Stimulated activated naive B cell treated with anti-CD40 and anti-IgM and Interleukin-4, amounts not matched to agents 10 μg/mL and 1 μg/mL and 100 μg/mL, for 72 hours (primary cell): Measurements from ENCODE around the gene MYORG.
"Not testable (repeated sequence)": the region's sequence is repeated elsewhere in the genome, so short reads cannot be mapped to it uniquely, and the experiment has no call there.

Experiments used
- ATAC-seq, 2 donors: fragments of 150-1000 bp; cut with Tn5 transposase; replicated peaks; 2 replicates each; pipeline ENCODE4 v1.10.0; 2021; ENCODE audit warnings: moderate library complexity in 1 of 2
- DNase-seq: peaks from one replicate; pipeline ENCODE4 v3.0.0; 2021
- H3K27ac Mint-ChIP-seq: one replicate; pipeline ENCODE4 v1.8.0; 2022; ENCODE audit warnings: mild to moderate bottlenecking, mixed read lengths
- H3K27me3 Mint-ChIP-seq, 2 donors: one replicate each; pipeline ENCODE4 v1.8.0; 2022; ENCODE audit warnings: mixed read lengths in 2 of 2
- H3K36me3 Mint-ChIP-seq, 2 donors: one replicate each; pipeline ENCODE4 v1.8.0; 2022; ENCODE audit warnings: mixed read lengths in 2 of 2, mild to moderate bottlenecking in 1 of 2
- H3K4me1 Mint-ChIP-seq, 2 donors: one replicate each; pipeline ENCODE4 v1.8.0; 2022; ENCODE audit warnings: mixed read lengths in 2 of 2, mild to moderate bottlenecking in 1 of 2
- H3K4me3 Mint-ChIP-seq, 2 donors: one replicate each; pipeline ENCODE4 v1.8.0; 2022; ENCODE audit warnings: mild to moderate bottlenecking in 2 of 2, mixed read lengths in 2 of 2, moderate library complexity in 1 of 2
- H3K9me3 Mint-ChIP-seq, 2 donors: one replicate each; pipeline ENCODE4 v1.8.0; 2022; ENCODE audit warnings: mixed read lengths in 2 of 2, mild to moderate bottlenecking in 1 of 2

The MYORG gene

DNA sequence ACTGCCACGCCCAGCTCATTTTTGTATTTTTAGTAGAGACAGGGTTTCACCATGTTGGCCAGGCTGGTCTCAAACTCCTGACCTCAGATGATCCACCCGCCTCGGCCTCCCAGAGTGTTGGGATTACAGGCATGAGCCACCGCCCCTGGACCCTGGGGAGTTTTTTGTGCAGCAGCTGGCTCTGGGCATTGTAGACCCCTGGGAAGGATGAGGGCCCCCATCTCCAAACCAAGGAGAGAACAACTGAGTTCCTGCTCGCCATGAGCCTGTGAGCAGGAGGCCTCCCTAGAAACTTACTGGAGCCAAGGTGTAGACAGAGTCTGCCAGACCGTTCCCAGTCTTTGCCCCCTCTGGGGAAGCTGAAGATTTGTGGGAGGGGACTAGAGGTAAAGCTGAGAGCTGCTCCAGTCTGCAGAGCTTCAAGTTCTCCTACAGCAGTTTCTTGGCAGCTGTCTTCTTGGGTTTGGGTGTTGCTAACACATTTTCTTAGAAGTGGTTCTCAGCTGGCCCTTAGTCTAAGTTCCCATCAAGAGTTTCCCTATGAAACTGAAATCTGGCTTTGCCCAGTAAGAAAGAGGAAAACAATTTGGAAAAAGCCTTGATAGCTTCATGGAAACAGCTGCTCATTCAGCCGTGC is 34.9 kb downstream of the MYORG start:
- DNase-seq (no peak), ATAC-seq (no peak)
- no peaks in the 10 kb centered on the region for H3K9me3 Mint-ChIP-seq
- H3K36me3 Mint-ChIP-seq: peaks cover 23 to 48% of the 10 kb centered on the region in 2 donors
- no peak overlapping the region for H3K27ac Mint-ChIP-seq
- no peaks in the 10 kb centered on the region for H3K4me1 Mint-ChIP-seq
- H3K27me3 Mint-ChIP-seq: no peaks in the 10 kb centered on the region
- H3K4me3 Mint-ChIP-seq: no peak overlapping the region

DNA sequence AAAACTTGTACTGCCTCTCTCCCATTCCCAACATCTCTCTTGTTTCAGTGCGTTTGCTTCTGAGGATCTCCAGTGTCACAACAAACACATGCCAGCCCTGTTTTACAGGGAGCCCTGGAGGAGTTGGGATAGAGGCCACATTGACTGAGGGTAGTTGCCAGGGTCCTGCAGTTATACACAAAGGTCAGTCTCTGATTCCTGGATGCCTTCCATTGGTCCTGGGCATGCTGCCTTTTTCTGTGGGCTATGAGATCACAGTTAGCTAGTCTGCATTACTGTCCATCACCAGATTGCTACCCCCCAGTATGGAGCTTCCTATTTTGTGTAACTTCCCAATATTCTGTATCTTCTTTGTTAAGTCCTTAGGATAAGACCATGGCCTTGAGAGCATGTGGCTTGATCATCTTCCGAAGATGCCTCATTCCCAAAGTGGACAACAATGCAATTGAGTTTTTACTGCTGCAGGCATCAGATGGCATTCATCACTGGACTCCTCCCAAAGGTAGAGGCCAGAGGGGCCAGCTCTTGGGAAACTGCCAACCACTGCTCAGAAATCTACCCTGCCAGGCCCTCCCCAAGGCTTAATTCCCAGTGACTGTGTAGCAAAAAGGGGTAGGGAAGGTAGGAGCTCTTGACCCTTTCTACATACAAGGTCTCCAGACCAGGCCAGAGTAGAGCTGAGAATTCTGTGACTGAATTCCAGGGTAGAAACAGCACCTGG is 37.9 kb downstream of the MYORG start:
- Mint-ChIP-seq H3K4me3 (no peak overlapping the region), H3K27me3 (no peaks in the 10 kb centered on the region), H3K4me1 (peaks cover 0 to 10% of the 10 kb centered on the region in 2 donors), H3K36me3 (peaks cover 22 to 41% of the 10 kb centered on the region in 2 donors), H3K27ac (no peak overlapping the region), H3K9me3 (no peaks in the 10 kb centered on the region)
- ATAC-seq (no peak), DNase-seq (no peak)

GRCh38 chr9:34338079-34338478 is 38.6 kb downstream of the MYORG start:
- not testable (repeated sequence) for H3K27ac Mint-ChIP-seq, ATAC-seq, DNase-seq, H3K27me3 Mint-ChIP-seq, H3K9me3 Mint-ChIP-seq, H3K4me3 Mint-ChIP-seq
- peaks cover 0 to 10% of the 10 kb centered on the region in 2 donors for H3K4me1 Mint-ChIP-seq
- H3K36me3 Mint-ChIP-seq: peaks cover 17 to 34% of the 10 kb centered on the region in 2 donors

- peaks cover 5 to 11% of the 10 kb centered on the region in 2 donors for H3K4me1 Mint-ChIP-seq
- H3K36me3 Mint-ChIP-seq: peaks cover 16 to 33% of the 10 kb centered on the region in 2 donors
- no peaks in the 10 kb centered on the region for H3K9me3 Mint-ChIP-seq
- ATAC-seq (no peak), DNase-seq (no peak)
- H3K27me3 Mint-ChIP-seq: no peaks in the 10 kb centered on the region
- H3K27ac Mint-ChIP-seq: no peak overlapping the region
- no peak overlapping the region for H3K4me3 Mint-ChIP-seq
Observed at GRCh38 chr9:34337403-34337802, 39.3 kb downstream of the MYORG start.

GRCh38 chr9:34335376-34335775 is 41.3 kb downstream of the MYORG start:
- no peak for DNase-seq
- ATAC-seq: no peak
- Mint-ChIP-seq H3K27ac (no peak overlapping the region), H3K9me3 (no peaks in the 10 kb centered on the region), H3K36me3 (peaks cover 15 to 22% of the 10 kb centered on the region in 2 donors), H3K4me3 (no peak overlapping the region), H3K4me1 (peaks cover 14 to 28% of the 10 kb centered on the region in 2 donors), H3K27me3 (no peaks in the 10 kb centered on the region)

- DNase-seq: no peak
- no peak overlapping the region for H3K27ac Mint-ChIP-seq
- no peak overlapping the region for H3K4me3 Mint-ChIP-seq
- ATAC-seq: no peak
- no peaks in the 10 kb centered on the region for H3K9me3 Mint-ChIP-seq
- peaks cover 16 to 33% of the 10 kb centered on the region in 2 donors for H3K4me1 Mint-ChIP-seq
- no peaks in the 10 kb centered on the region for H3K27me3 Mint-ChIP-seq
- peaks cover 10 to 17% of the 10 kb centered on the region in 2 donors for H3K36me3 Mint-ChIP-seq
Observed at GRCh38 chr9:34334916-34335315, 41.8 kb downstream of the MYORG start.

- DNase-seq (no peak), ATAC-seq (no peak)
- Mint-ChIP-seq H3K9me3 (no peaks in the 10 kb centered on the region), H3K27me3 (no peaks in the 10 kb centered on the region), H3K4me1 (peaks cover 16 to 36% of the 10 kb centered on the region in 2 donors), H3K27ac (no peak overlapping the region), H3K4me3 (no peak overlapping the region), H3K36me3 (peaks cover 11 to 13% of the 10 kb centered on the region in 2 donors)
Observed at GRCh38 chr9:34334337-34334824, 42.3 kb downstream of the MYORG start.

DNA sequence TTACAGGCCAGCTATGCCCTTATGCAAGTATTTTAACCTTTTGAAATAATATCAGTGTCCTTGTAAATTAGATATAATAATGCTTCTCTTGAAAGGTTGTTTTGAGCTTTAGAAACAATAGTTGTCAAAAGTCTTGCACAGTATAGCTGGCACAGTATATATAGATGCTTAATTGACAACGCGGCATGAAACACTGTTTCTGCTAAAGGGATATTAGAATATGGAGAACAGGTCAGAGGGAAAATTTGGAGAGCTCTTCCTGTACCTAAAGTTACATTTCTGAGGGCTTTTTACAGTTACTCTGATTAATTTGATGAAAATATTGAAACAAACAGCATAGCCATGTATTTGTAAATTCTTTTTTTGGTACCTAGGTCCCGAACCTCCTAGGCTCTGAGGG is 42.9 kb downstream of the MYORG start:
- Mint-ChIP-seq H3K36me3 (peaks cover 5 to 12% of the 10 kb centered on the region in 2 donors), H3K27me3 (no peaks in the 10 kb centered on the region), H3K9me3 (no peaks in the 10 kb centered on the region), H3K4me3 (no peak overlapping the region), H3K4me1 (peaks cover 16 to 36% of the 10 kb centered on the region in 2 donors), H3K27ac (no peak overlapping the region)
- ATAC-seq (no peak), DNase-seq (no peak)

GRCh38 chr9:34332076-34332964 is 44.4 kb downstream of the MYORG start:
- Mint-ChIP-seq H3K9me3 (no peaks in the 10 kb centered on the region), H3K4me1 (peaks cover 16 to 36% of the 10 kb centered on the region in 2 donors), H3K27me3 (no peaks in the 10 kb centered on the region), H3K4me3 (no peak overlapping the region), H3K36me3 (peaks cover 5 to 8% of the 10 kb centered on the region in 2 donors), H3K27ac (peak overlapping the region; percentile 15)
- no peak for ATAC-seq
- no peak for DNase-seq

GRCh38 chr9:34331196-34331595 is 45.5 kb downstream of the MYORG start:
- no peak for ATAC-seq
- H3K27ac Mint-ChIP-seq: peak overlapping the region; percentile 80
- H3K9me3 Mint-ChIP-seq: no peaks in the 10 kb centered on the region
- no peak for DNase-seq
- no peaks in the 10 kb centered on the region for H3K27me3 Mint-ChIP-seq
- peaks cover 5 to 8% of the 10 kb centered on the region in 2 donors for H3K36me3 Mint-ChIP-seq
- H3K4me3 Mint-ChIP-seq: no peak overlapping the region
- peaks cover 16 to 36% of the 10 kb centered on the region in 2 donors for H3K4me1 Mint-ChIP-seq

- Mint-ChIP-seq H3K4me1 (peaks cover 16 to 26% of the 10 kb centered on the region in 2 donors), H3K27me3 (no peaks in the 10 kb centered on the region), H3K27ac (peak within 1 kb of the TSS; percentile 99), H3K36me3 (peaks cover 0 to 2% of the 10 kb centered on the region in 2 donors), H3K9me3 (no peaks in the 10 kb centered on the region), H3K4me3 (peak within 1 kb of the TSS; percentile 94 to 95)
- peak; percentile 97 for DNase-seq
- ATAC-seq: peak; percentile 95 to 96
Observed at GRCh38 chr9:34328987-34329832, 47.5 kb downstream of the MYORG start, which contains the start of the genes KIF24 and NUDT2. TSS of gene KIF24 (minus strand) at chr9:34329268. CDS start at chr9:34311346, 17,922 bp downstream. TSS of gene NUDT2 (plus strand) at chr9:34329569. CDS start at chr9:34339040, 9,471 bp downstream.

DNA sequence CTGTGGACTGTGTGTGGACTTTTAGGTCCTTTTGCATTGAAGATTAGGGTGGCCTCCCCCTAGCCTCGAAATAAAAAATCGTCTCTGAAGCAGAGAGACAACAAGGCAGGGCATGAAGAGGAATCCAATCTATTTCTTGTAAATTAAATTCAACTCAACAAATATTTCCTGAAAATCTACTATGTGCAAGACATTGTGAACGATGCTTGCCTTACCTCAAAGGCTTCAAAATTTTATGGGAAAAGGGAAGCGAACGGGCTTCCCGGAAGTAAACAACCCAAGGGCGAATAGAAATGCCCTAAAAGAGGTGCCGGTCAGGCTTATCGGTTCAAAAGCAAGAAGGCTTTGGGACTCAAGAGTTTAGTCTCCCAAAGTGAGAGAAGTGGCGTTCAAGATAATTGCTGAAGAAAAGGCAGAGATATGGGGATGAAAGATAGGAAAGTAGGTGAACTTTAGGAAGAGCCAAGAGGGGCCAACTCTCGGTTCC is 48.2 kb downstream of the MYORG start:
- H3K36me3 Mint-ChIP-seq: peaks cover 0 to 2% of the 10 kb centered on the region in 2 donors
- peak overlapping the region; percentile 94 to 95 for H3K4me3 Mint-ChIP-seq
- peak overlapping the region; percentile 99 for H3K27ac Mint-ChIP-seq
- H3K9me3 Mint-ChIP-seq: no peaks in the 10 kb centered on the region
- H3K27me3 Mint-ChIP-seq: no peaks in the 10 kb centered on the region
- H3K4me1 Mint-ChIP-seq: peaks cover 16 to 26% of the 10 kb centered on the region in 2 donors
- DNase-seq (peak; percentile 9), ATAC-seq (no peak)

DNA sequence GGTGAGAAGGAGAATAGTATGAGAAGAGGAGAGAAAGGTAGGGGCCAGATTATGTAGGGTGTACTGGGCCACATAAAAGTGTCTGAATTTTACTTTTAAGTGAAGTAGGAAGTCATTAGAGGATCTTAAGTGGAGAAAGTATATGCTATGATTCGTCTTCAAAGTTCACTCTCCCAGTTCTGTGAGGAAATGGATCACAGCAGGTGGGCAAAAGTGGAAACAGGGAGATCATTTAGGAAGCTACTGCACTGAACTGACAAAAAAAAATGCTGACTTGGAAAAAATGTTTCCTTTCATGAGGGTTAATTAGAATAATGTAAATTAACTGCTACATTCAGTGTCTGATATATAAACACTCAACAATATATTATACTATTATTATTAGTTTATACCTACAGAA is 50.0 kb downstream of the MYORG start:
- H3K9me3 Mint-ChIP-seq: no peaks in the 10 kb centered on the region
- peaks cover 0 to 2% of the 10 kb centered on the region in 2 donors for H3K36me3 Mint-ChIP-seq
- no peak overlapping the region for H3K27ac Mint-ChIP-seq
- ATAC-seq: no peak
- H3K27me3 Mint-ChIP-seq: no peaks in the 10 kb centered on the region
- peaks cover 5 to 18% of the 10 kb centered on the region in 2 donors for H3K4me1 Mint-ChIP-seq
- no peak overlapping the region for H3K4me3 Mint-ChIP-seq
- no peak for DNase-seq
